A673 (cell line): ENCODE measurements around the gene ZFP36L2.

ENCODE experiments used
- EZH2 ChIP-seq: fragments of 200-600 bp; sonication (generic); IDR thresholded peaks from 2 replicates; pipeline ENCODE4 v1.6.1; 2017; ENCODE audit warnings: borderline replicate concordance, low read depth, mild to moderate bottlenecking, mixed read lengths, antibody characterized with exemption, low read length; ENCODE audit not compliant: poor library complexity, severe bottlenecking
- TF ChIP-seq, protein P1 (sequence below): fragments of 300-800, 200-600 bp; sonication (generic); conservative IDR thresholded peaks from 2 replicates; pipeline ENCODE4 v1.5.1; 2017; ENCODE audit warnings: low read depth, mild to moderate bottlenecking, antibody characterized with exemption, low read length, moderate library complexity, mixed read lengths

DNA sequence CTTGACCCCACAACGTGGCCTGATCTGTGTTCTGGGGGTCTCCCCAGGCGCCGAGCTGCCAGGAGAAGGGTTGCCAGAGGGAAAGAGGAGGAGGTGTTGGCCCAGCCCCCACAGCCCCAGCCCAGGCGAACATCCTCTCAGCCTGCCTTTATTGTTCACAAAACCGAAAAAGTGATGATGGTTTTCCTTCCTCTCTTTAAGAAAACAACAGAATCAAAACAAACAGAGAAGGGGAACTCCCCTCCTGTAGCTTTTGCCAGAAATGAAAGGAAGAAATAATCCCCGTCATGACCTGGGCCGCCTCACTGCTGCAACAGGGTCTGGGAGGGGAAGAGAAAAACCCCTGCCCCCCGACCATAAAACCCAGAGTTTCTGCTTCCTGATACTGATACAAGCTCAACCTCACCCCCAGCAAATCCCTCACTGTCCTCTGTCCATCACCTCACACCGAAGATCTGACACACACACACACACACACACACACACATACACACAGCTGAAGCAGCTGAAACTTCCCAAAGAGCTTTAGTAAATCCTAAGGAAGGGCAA, 52.0 kb downstream of the ZFP36L2 start:
- TF ChIP-seq, protein P1, sequence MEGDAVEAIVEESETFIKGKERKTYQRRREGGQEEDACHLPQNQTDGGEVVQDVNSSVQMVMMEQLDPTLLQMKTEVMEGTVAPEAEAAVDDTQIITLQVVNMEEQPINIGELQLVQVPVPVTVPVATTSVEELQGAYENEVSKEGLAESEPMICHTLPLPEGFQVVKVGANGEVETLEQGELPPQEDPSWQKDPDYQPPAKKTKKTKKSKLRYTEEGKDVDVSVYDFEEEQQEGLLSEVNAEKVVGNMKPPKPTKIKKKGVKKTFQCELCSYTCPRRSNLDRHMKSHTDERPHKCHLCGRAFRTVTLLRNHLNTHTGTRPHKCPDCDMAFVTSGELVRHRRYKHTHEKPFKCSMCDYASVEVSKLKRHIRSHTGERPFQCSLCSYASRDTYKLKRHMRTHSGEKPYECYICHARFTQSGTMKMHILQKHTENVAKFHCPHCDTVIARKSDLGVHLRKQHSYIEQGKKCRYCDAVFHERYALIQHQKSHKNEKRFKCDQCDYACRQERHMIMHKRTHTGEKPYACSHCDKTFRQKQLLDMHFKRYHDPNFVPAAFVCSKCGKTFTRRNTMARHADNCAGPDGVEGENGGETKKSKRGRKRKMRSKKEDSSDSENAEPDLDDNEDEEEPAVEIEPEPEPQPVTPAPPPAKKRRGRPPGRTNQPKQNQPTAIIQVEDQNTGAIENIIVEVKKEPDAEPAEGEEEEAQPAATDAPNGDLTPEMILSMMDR = no peak
- TF ChIP-seq EZH2 = no peak
